CD4-positive, alpha-beta T cell treated with Interleukin-4 for 1 hour (primary cell): ENCODE measurements around the gene TMEM260.
"Not testable (repeated sequence)": the region's sequence is repeated elsewhere in the genome, so short reads cannot be mapped to it uniquely, and the experiment has no call there.

Experiments used
- DNase-seq, 2 donors: peaks; one replicate each; pipeline ENCODE4 v3.0.0-alpha.2; 2020 to 2022

Gene TMEM260

GRCh38 chr14:56603648-56604047 lies 24.1 kb downstream of the TMEM260 start:
- no peak for DNase-seq

- no peak for DNase-seq
Observed at GRCh38 chr14:56608689-56609088, 29.1 kb downstream of the TMEM260 start.

- not testable (repeated sequence) for DNase-seq
Observed at GRCh38 chr14:56611663-56612062, 32.1 kb downstream of the TMEM260 start.

- no peak for DNase-seq
Observed at GRCh38 chr14:56617084-56617483, 37.5 kb downstream of the TMEM260 start.

GRCh38 chr14:56630707-56631106 lies 51.1 kb downstream of the TMEM260 start:
- no peak for DNase-seq

GRCh38 chr14:56632195-56632594 lies 52.6 kb downstream of the TMEM260 start:
- no peak for DNase-seq

GRCh38 chr14:56633544-56633943 lies 53.9 kb downstream of the TMEM260 start:
- DNase-seq: no peak

DNA sequence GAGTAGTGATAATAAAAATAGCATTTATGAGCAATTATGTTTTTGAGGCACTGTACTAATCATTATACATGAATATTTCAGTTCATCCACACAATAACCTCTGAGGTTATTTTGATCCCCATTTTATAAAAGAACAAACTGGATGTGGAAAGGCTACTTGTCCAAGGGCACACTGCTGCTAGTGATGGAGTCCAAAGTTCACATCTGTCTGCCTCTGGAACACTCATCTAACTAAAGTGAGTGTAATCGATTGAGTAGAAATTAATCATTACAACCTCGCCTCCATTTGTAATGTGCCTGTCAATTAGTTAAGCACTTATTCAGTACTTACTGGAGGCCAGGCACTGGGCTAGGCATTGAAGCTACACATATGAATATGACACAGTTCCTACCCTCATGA lies 55.4 kb downstream of the TMEM260 start:
- DNase-seq: no peak

GRCh38 chr14:56647493-56647892 lies 67.9 kb downstream of the TMEM260 start:
- no peak for DNase-seq

- DNase-seq: no peak
Observed at GRCh38 chr14:56648508-56649301, 69.1 kb downstream of the TMEM260 start.

DNA sequence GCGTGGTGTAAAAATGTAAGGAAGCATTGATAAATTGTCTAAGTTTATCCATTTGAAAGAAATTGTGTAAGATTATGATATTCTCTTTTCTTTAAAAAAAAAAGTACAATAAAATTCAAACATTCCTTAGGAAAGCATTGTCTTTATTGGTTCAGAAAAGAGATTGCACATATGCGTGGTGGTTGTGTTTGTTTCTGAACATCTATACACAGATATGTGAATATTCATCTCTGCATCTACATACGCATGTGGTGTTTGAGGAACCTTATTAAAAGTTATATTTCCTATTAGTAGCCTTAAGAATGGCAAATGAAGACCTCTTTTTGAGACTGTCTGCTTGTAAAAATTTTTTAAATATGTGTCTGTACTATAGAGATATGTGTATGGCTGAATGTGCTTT lies 69.8 kb downstream of the TMEM260 start:
- no peak for DNase-seq

DNA sequence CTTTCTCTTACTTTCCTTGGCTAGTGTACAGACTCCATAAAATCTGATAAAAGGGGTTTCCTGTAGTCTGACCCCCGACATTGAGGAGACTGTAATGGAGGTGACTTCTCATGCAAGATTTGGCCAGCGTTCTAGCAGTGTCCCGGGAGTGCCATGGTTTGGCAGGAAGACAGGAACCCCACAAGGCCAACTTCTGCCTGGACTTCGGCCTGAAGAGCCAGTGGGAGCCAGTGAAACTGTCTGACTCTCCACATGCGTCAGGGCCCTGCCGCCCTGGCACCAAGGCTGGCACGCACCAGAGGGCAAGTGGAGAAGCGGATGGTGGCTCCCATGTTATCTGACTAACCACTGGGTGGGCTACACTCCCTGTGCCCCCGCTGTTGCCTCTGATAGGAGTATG lies 70.5 kb downstream of the TMEM260 start:
- DNase-seq: no peak

GRCh38 chr14:56650979-56651378 lies 71.4 kb downstream of the TMEM260 start:
- DNase-seq: no peak

DNA sequence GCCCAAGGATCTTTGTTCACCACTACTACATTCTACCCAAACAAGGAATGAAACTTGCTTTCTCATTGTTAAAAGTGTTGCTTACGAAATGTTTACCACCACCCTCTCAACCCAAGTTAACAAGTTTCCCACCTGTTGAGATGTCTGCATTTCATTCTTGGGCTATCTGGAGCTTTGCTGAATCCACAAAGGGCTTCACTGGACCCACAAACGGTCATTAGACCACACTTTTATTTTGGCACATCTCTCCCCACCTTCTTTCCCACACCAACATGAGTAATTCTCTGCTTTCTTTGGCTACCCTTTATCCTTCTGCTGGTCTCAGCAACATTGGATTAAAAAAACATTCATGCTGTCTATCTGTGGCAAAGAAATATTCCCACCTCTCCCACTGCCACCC lies 78.0 kb downstream of the TMEM260 start:
- DNase-seq: no peak

GRCh38 chr14:56659378-56659777 lies 79.8 kb downstream of the TMEM260 start:
- no peak for DNase-seq

- peak in 1 of 2 donors; percentile 10 for DNase-seq
Observed at GRCh38 chr14:56659964-56660551, 80.5 kb downstream of the TMEM260 start.

- no peak for DNase-seq
Observed at GRCh38 chr14:56660677-56661389, 81.2 kb downstream of the TMEM260 start.

DNA sequence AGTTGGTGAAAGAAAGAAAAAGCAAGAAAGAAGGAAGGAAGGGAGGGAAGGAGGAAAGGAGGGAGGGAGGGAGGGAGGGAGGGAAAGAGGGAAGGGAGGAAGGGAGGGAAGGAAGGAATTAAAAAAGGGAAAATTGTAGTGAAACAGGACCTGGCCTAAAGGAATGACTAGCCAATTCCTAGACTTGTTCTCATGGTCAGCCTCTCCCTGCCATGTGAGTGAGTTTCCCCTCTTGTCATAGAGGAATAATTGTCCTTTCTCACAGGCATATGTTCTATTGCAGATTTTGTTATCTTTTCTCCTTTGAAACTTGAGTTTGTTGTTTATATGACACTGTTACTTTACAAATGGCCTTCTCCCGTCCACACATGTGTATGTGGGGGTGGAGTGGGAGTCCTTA lies 81.9 kb downstream of the TMEM260 start:
- DNase-seq: no peak

GRCh38 chr14:56664811-56665421 lies 85.3 kb downstream of the TMEM260 start:
- no peak for DNase-seq

DNA sequence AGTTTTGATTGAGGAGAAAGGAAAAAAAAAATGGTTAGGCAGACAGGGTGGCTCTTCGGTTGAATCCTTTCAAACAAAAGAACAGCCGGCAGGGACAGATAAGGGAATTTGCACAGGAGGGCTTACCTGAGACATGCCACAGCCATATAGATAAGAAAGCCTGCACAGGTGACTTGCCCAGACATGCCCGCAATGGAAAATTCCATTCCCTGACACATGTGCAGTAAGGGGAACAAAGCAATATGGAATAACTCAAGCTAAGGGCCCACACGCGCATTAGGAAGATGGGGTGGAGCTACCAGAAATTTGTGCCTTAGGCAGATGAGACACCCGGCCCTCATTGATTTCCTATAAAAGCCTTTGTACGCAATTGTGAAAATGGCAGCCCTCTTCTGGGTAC lies 86.7 kb downstream of the TMEM260 start:
- DNase-seq: no peak

DNA sequence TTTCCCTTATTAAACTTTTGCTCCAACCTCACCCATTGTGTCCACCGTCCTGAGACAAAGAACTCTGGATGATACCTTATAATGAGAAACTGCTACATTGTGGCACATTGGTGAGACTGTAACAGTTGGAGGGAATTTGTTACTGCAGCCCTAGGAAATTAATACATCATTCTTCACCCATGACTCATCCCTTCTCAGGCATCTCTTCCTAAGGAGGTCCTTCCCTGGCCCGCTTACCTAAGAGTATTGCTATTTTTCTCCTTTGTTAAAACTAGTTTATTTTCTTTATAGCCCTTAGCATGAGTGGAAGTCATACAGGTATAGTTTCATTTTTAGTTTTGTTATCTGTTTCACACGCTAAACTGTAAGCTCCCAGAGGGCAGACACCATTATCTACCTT lies 87.1 kb downstream of the TMEM260 start:
- no peak for DNase-seq

DNA sequence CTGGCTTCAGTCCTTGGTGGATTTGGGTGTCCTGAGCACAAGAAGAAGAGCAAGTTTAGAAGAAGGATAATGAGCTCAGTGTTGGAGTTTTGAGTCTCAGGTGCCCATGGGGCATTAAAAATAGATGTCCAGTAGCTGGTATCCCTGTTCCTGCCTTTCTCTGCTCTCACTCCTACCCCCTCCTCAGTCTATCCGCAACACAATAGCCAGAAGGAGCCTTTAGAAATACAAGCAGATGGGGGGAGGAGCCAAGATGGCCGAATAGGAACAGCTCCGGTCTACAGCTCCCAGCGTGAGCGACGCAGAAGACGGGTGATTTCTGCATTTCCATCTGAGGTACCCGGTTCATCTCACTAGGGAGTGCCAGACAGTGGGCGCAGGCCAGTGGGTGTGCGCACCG lies 87.7 kb downstream of the TMEM260 start:
- DNase-seq: not testable (repeated sequence)

- no peak for DNase-seq
Observed at GRCh38 chr14:56676042-56676441, 96.4 kb downstream of the TMEM260 start.

- DNase-seq: no peak
Observed at GRCh38 chr14:56678838-56679237, 99.2 kb downstream of the TMEM260 start.
